HG03097 (cell line): ENCODE results near the gene TTC13.

ENCODE experiments used
- ATAC-seq: cut with Tn5 transposase; IDR thresholded peaks from one replicate; pipeline ENCODE4 v1.9.1; 2021; ENCODE audit not compliant: unreplicated experiment, low FRiP score

TTC13 gene

DNA sequence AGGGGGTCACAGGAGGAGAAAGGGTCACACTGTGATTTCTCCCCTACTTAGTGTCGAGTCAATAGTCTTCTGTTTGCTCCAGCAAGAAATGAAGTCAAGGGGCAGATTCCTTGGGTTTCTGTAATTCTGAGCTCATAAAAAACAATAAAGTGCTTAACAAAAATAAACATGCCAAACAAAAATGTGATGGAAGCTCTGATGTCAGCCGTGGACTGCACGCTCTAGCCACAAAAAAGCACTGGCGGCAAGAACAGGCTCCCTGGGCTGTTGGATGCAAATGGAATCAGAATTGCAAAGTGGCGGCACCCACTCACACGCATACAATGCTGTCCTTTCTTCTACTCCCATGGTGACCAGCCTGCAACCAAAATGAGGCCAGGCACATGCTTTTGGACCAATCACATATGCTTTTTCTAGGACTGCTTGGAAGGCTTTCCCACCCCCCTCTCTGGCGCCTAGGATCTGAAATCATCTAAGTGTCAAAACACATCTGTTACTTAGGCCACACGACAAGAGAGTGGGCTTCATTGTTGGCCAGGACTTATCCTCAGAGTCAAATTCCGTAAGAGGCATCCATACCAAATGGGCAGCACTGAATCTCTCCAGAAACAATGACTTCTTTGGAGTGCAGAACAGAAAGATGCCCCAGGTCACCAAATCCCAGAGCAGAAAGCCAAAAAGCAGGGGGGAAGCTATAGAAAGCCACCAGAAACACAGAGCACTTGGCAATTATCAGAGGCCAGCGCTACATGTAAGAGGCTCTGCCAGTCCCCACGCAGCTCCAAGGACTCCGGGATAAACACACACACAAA is 119.5 kb downstream of the TTC13 start:
- ATAC-seq, result no peak

DNA sequence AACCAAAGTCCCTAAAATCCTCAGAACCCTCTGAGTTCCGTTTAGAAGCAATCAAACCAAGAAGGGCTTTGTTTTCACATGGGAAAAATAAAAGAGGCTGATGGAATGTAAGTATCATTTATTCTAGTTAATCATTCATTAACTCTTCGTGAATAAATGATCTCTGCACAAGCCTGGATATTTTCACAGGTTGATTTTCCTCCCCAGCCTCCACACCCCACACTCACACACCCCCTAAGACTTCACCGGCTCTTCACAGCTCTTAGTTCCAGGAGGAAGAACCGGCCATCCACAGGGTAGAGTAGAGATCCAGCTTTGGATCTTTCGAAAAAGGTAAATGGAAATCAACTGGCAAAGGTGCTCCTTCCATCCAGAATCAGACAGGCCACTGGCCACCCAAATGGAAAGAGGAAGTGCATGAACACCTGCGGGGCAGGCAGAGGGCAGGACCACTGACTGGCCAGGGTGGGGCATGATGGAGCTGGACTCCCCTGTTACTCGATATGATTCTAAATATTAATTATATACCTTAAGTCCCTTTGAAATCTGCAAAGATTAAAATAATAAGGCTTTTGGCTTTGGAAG is 120.3 kb downstream of the TTC13 start:
- ATAC-seq, result no peak

- no peak for ATAC-seq
These were observed 120.8 kb downstream of the TTC13 start for GRCh38 chr1:230857822-230858221.

GRCh38 chr1:230857077-230857476 is 121.6 kb downstream of the TTC13 start:
- ATAC-seq, result no peak
